ENCODE data around the gene SHKBP1.

- no peak for TF ChIP-seq CTCF (IDR thresholded peaks at IDR 0.05; ENCODE audit: low read depth, low read length, poor library complexity, severe bottlenecking)
- TF ChIP-seq EZH2phosphoT487 (IDR thresholded peaks at IDR 0.05; ENCODE audit: borderline replicate concordance, low read length): no peak
Measured at GRCh38 chr19:40639638-40639982, 62.9 kb downstream of the SHKBP1 start.

All from DOHH2 (cell line).